B cell (primary cell): ENCODE results near the gene DOK5. TPM values are rescaled to one million over a fixed set of nuclear protein-coding genes. Genes with fewer than 3 reads are reported as not detected.

Source experiments
- ATAC-seq: fragments of 200-7000 bp; cut with Tn5 transposase; one replicate; pipeline ENCODE4 v1.10.0; 2021; ENCODE audit warnings: low read depth, mild to moderate bottlenecking, moderate number of reproducible peaks, moderate library complexity
- CTCF ChIA-PET: fragments of 350-600 bp; sonication (Branson Sonifier 250); formaldehyde crosslinking; loops from one replicate; lab custom pipeline; 2021; ENCODE audit warnings: antibody characterized with exemption, inconsistent platforms; lab: Charles Lee
- POLR2A ChIA-PET: fragments of 350-600 bp; sonication (Branson Sonifier 250); formaldehyde crosslinking; loops from one replicate; lab custom pipeline; 2021; ENCODE audit warnings: antibody characterized with exemption; lab: Charles Lee
- DNase-seq: peaks from one replicate; pipeline ENCODE4 v3.0.0; 2013
- H2AFZ ChIP-seq: 2 replicates; pipeline ENCODE4 v1.6.1; 2012; ENCODE audit warnings: mild to moderate bottlenecking, low read depth, low read length; ENCODE audit not compliant: insufficient read depth, poor library complexity, severe bottlenecking
- H3K27ac ChIP-seq, 2 donors: 1 replicate in 1 of 2; 2 replicates in 1 of 2; pipeline ENCODE4 v1.5.1; 2012 to 2013; ENCODE audit warnings: low read length in 2 of 2, mild to moderate bottlenecking in 2 of 2, moderate library complexity in 1 of 2
- H3K27me3 ChIP-seq, 4 experiments: fragments of 200-600 bp in 1 of 4; sonication (generic) in 1 of 4; replicated peaks in 1 of 4; 1 replicate in 2 of 4; 2 replicates in 2 of 4; pipeline versions ENCODE4 v1.6.1 to v1.7.0; 2013 to 2016; ENCODE audit warnings: low read length in 3 of 4, mild to moderate bottlenecking in 2 of 4, mixed read lengths in 1 of 4, moderate library complexity in 1 of 4; ENCODE audit not compliant: insufficient read depth in 4 of 4, control insufficient read depth in 3 of 4; ENCODE audit errors: control extremely low read depth in 1 of 4
- H3K36me3 ChIP-seq, 2 experiments: replicated peaks in 1 of 2; 1 replicate in 1 of 2; 2 replicates in 1 of 2; pipeline versions ENCODE4 v1.6.1 to v1.7.1; 2013; ENCODE audit warnings: low read length in 1 of 2; ENCODE audit not compliant: insufficient read depth in 2 of 2, control insufficient read depth in 1 of 2; ENCODE audit errors: control extremely low read depth in 1 of 2, extremely low read depth in 1 of 2
- H3K4me1 ChIP-seq, 2 donors: fragments of 200-600 bp in 1 of 2; sonication (generic) in 1 of 2; 1 replicate in 1 of 2; 2 replicates in 1 of 2; pipeline versions ENCODE4 v1.5.1 to v1.6.1; 2013 to 2017; ENCODE audit warnings: low read length in 2 of 2; ENCODE audit not compliant: control insufficient read depth in 2 of 2, insufficient read depth in 2 of 2
- H3K4me2 ChIP-seq: replicated peaks from 2 replicates; pipeline ENCODE3; 2012; ENCODE audit warnings: mild to moderate bottlenecking, low read depth, low read length; ENCODE audit not compliant: poor library complexity, severe bottlenecking
- H3K4me3 ChIP-seq, 5 experiments: fragments of 200-600 bp in 1 of 5; sonication (generic) in 1 of 5; 1 replicate in 3 of 5; 2 replicates in 2 of 5; pipeline versions ENCODE4 v1.5.1 to v1.7.0; 2011 to 2016; ENCODE audit warnings: low read length in 4 of 5, mild to moderate bottlenecking in 4 of 5, low read depth in 2 of 5, control low read depth in 1 of 5, moderate library complexity in 1 of 5; ENCODE audit not compliant: insufficient read depth in 1 of 5; ENCODE audit errors: control extremely low read depth in 1 of 5, extremely low read depth in 1 of 5
- H3K79me2 ChIP-seq: fragments of 200-600 bp; sonication (generic); one replicate; pipeline ENCODE4 v1.6.0; 2016; ENCODE audit warnings: low read length; ENCODE audit not compliant: control insufficient read depth, insufficient read depth
- H3K9ac ChIP-seq: fragments of 200-600 bp; sonication (generic); 2 replicates; pipeline ENCODE4 v1.6.1; 2017; ENCODE audit warnings: mild to moderate bottlenecking, low read length, moderate library complexity
- H3K9me3 ChIP-seq, 3 donors: one replicate each; pipeline versions ENCODE4 v1.6.1 to v1.7.1; 2013; ENCODE audit warnings: low read length in 2 of 3; ENCODE audit not compliant: control insufficient read depth in 2 of 3, insufficient read depth in 1 of 3; ENCODE audit errors: control extremely low read depth in 1 of 3
- H4K20me1 ChIP-seq: 2 replicates; pipeline ENCODE4 v1.6.0; 2012; ENCODE audit warnings: mild to moderate bottlenecking, low read length; ENCODE audit not compliant: insufficient read depth, control insufficient read depth, poor library complexity, severe bottlenecking
- H3K27ac Mint-ChIP-seq: one replicate; pipeline ENCODE4 v1.8.0; 2021; ENCODE audit warnings: mixed read lengths
- H3K27me3 Mint-ChIP-seq: one replicate; pipeline ENCODE4 v1.8.0; 2021; ENCODE audit warnings: mixed read lengths
- H3K4me1 Mint-ChIP-seq: one replicate; pipeline ENCODE4 v1.8.0; 2021; ENCODE audit warnings: mixed read lengths
- H3K4me3 Mint-ChIP-seq: one replicate; pipeline ENCODE4 v1.8.0; 2021; ENCODE audit warnings: mixed read lengths
- H3K9me3 Mint-ChIP-seq: one replicate; pipeline ENCODE4 v1.8.0; 2022; ENCODE audit warnings: mixed read lengths; ENCODE audit not compliant: insufficient read depth
- CTCF ChIP-seq: fragments of 200-600 bp; IDR thresholded peaks from one replicate; pipeline ENCODE4 v1.8.0; 2022; ENCODE audit warnings: antibody characterized with exemption, mild to moderate bottlenecking
- EZH2 ChIP-seq: IDR thresholded peaks from 2 replicates; pipeline ENCODE4 v1.6.1; 2012; ENCODE audit warnings: borderline replicate concordance, low read depth, mild to moderate bottlenecking, moderate library complexity, low read length; ENCODE audit not compliant: insufficient read depth, poor library complexity, severe bottlenecking
- WGBS: methylation state at CpG from one replicate; pipeline ENCODE4 v1.1.5; 2013; ENCODE audit warnings: missing lambda C conversion rate; ENCODE audit not compliant: insufficient coverage; 5-methylcytosine and 5-hydroxymethylcytosine counted together
- intact Hi-C: fragments of 100-400 bp; cut with micrococcal nuclease; formaldehyde crosslinking; loops from one replicate; pipeline ENCODE4 v1.10.0; 2022
- polyA plus RNA-seq: library from polyadenylated mRNA; depleted of rRNA; stranded (reverse); fragments of >200 nt; gene quantifications from 2 replicates; pipeline ENCODE4 v1.2.3, GENCODE V29; 2012
- total RNA-seq, 2 donors: library from RNA; stranded (reverse); fragments of 120-200 nt in 1 of 2; gene quantifications; 1 replicate in 1 of 2; 2 replicates in 1 of 2; pipeline versions ENCODE4 v1.2.3 to v1.2.4, GENCODE V29; 2013 to 2022

DOK5 gene
- total and polyA plus RNA-seq, 2 donors (not counting 1 experiment from before 2014, with no cell fraction given): not detected

- CTCF ChIA-PET: no interaction called here
- no peak for TF ChIP-seq CTCF
- TF ChIP-seq EZH2: no peak
- Mint-ChIP-seq H3K4me1 (no peaks in the 10 kb centered on the region), H3K27me3 (no peaks in the 10 kb centered on the region), H3K4me3 (no peak overlapping the region), H3K9me3 (no peaks in the 10 kb centered on the region), H3K27ac (no peak overlapping the region)
- Histone ChIP-seq H4K20me1 (no peaks in the 10 kb centered on the region), H3K27ac (no peak overlapping the region), H3K36me3 (no peaks in the 10 kb centered on the region), H3K4me3 (no peak overlapping the region), H3K79me2 (no peaks in the 10 kb centered on the region), H3K4me2 (no peak overlapping the region), H2AFZ (no peak overlapping the region), H3K4me1 (no peaks in the 10 kb centered on the region), H3K9me3 (peaks cover 0 to 4% (median 0%) of the 10 kb centered on the region in 3 donors), H3K27me3 (no peaks in the 10 kb centered on the region), H3K9ac (no peak overlapping the region)
- WGBS: 73% methylated on average over 3 of the region's 7 CpGs
- POLR2A ChIA-PET: no interaction called here
- ATAC-seq: no peak
- intact Hi-C loops: no loop called here
- DNase-seq: no peak
These were observed 35.2 kb downstream of the DOK5 start for GRCh38 chr20:54510541-54511129.

GRCh38 chr20:54512694-54513093, 37.3 kb downstream of the DOK5 start:
- Mint-ChIP-seq H3K27ac (no peak overlapping the region), H3K4me1 (no peaks in the 10 kb centered on the region), H3K4me3 (no peak overlapping the region), H3K9me3 (no peaks in the 10 kb centered on the region), H3K27me3 (no peaks in the 10 kb centered on the region)
- intact Hi-C loops: no loop called here
- H3K4me3 ChIP-seq: no peak overlapping the region
- H3K36me3 ChIP-seq: no peaks in the 10 kb centered on the region
- H3K27ac ChIP-seq: no peak overlapping the region
- H3K9ac ChIP-seq: no peak overlapping the region
- ChIA-PET POLR2A (no interaction called here), CTCF (interaction anchor here (0.7 kb wide), 1 partner anchor 503 kb away, joined by 3 read pairs; no protein-coding TSS in a partner anchor)
- no peaks in the 10 kb centered on the region for H3K4me1 ChIP-seq
- no peaks in the 10 kb centered on the region for H3K9me3 ChIP-seq
- no peaks in the 10 kb centered on the region for H3K79me2 ChIP-seq
- DNase-seq (no peak), ATAC-seq (no peak)
- H2AFZ ChIP-seq: no peak overlapping the region
- no peaks in the 10 kb centered on the region for H4K20me1 ChIP-seq
- H3K27me3 ChIP-seq: no peaks in the 10 kb centered on the region
- whole genome bisulfite sequencing: 83% methylated on average over 1 of the region's 4 CpGs
- TF ChIP-seq CTCF (no peak), EZH2 (no peak)
- no peak overlapping the region for H3K4me2 ChIP-seq
